Left cardiac atrium (tissue), 4 donors: ENCODE results near the gene KSR2. TPM values are rescaled to one million over a fixed set of nuclear protein-coding genes. Genes with fewer than 3 reads are reported as not detected.
"Not testable (repeated sequence)": the region's sequence is repeated elsewhere in the genome, so short reads cannot be mapped to it uniquely, and the experiment has no call there.

Source experiments
- ATAC-seq, 2 donors: fragments of 200-7000 bp; cut with Tn5 transposase; one replicate each; pipeline ENCODE4 v1.9.1; 2020; ENCODE audit warnings: mild to moderate bottlenecking in 2 of 2, moderate library complexity in 2 of 2
- DNase-seq: peaks from one replicate; pipeline ENCODE4 v3.0.0-alpha.2; 2020
- intact Hi-C, 2 donors: fragments of 100-400 bp; cut with DNase I; formaldehyde crosslinking; loops; one replicate each; pipeline versions ENCODE4 v1.14.1 to v1.15.1; 2022 to 2023
- total RNA-seq, 2 donors: library from RNA; stranded (reverse); fragmentation: NEBNext Ultra II Directional; extraction: Animal tissue kit (Norgen Biotek cat#: 25700); gene quantifications; one replicate each; pipeline ENCODE4 v1.2.1, GENCODE V29; 2021
- donor health status: DM: no; HTN: yes; CAD: no.
- donor health status: DM: no; HTN: yes; CAD: no; lungs with severe emphysema.
- donor health status: DM: yes; HTN: yes; CAD: no.
- donor health status: Dilated cardiomyopathy.

KSR2 gene
- total RNA-seq, 2 donors from 2014 or later = under 0.01 to 0.05 TPM

GRCh38 chr12:117792877-117793424 lies 175.8 kb downstream of the KSR2 start:
- ATAC-seq (no peak), DNase-seq (no peak)
- intact Hi-C loops = no loop called here

- no peak for ATAC-seq
- intact Hi-C loops = no loop called here
These were observed 176.3 kb downstream of the KSR2 start for GRCh38 chr12:117792471-117792870.

GRCh38 chr12:117790948-117791347 lies 177.8 kb downstream of the KSR2 start:
- DNase-seq = no peak
- no peak for ATAC-seq
- intact Hi-C loops = no loop called here

More at GRCh38 chr12:117792471-117792870, 176.3 kb downstream of the KSR2 start:
- DNase-seq = no peak

- no peak for ATAC-seq
- intact Hi-C loops = no loop called here
- DNase-seq = no peak
These were observed 178.6 kb downstream of the KSR2 start for GRCh38 chr12:117790198-117790597.

GRCh38 chr12:117789195-117789912 lies 179.4 kb downstream of the KSR2 start:
- intact Hi-C loops = no loop called here
- ATAC-seq (no peak), DNase-seq (no peak)

- intact Hi-C loops = no loop called here
- DNase-seq = no peak
- no peak for ATAC-seq
These were observed 190.1 kb downstream of the KSR2 start for GRCh38 chr12:117778656-117779055.

GRCh38 chr12:117774941-117775775 lies 193.6 kb downstream of the KSR2 start:
- ATAC-seq = no peak
- intact Hi-C loops = no loop called here
- no peak for DNase-seq

GRCh38 chr12:117768860-117769259 lies 199.9 kb downstream of the KSR2 start:
- intact Hi-C loops = no loop called here
- ATAC-seq (no peak), DNase-seq (no peak)

- DNase-seq (no peak), ATAC-seq (no peak)
- intact Hi-C loops = no loop called here
These were observed 202.8 kb downstream of the KSR2 start for GRCh38 chr12:117766008-117766407.

- DNase-seq = no peak
- no peak for ATAC-seq
- intact Hi-C loops = no loop called here
These were observed 206.6 kb downstream of the KSR2 start for GRCh38 chr12:117762143-117762542.

- intact Hi-C loops = no loop called here
- ATAC-seq (no peak), DNase-seq (no peak)
These were observed 207.2 kb downstream of the KSR2 start for GRCh38 chr12:117761528-117762100.

GRCh38 chr12:117760990-117761389 lies 207.8 kb downstream of the KSR2 start:
- no peak for ATAC-seq
- intact Hi-C loops = no loop called here
- no peak for DNase-seq

GRCh38 chr12:117750657-117751056 lies 218.1 kb downstream of the KSR2 start:
- intact Hi-C loops = no loop called here
- no peak for DNase-seq
- ATAC-seq = no peak

- DNase-seq = no peak
- intact Hi-C loops = no loop called here
- ATAC-seq = no peak
These were observed 219.4 kb downstream of the KSR2 start for GRCh38 chr12:117749431-117749830.

GRCh38 chr12:117746358-117746757 lies 222.4 kb downstream of the KSR2 start:
- ATAC-seq, DNase-seq, intact Hi-C loops: not testable (repeated sequence)

GRCh38 chr12:117744418-117744817 lies 224.4 kb downstream of the KSR2 start:
- DNase-seq (no peak), ATAC-seq (no peak)
- intact Hi-C loops = no loop called here

- no peak for DNase-seq
- intact Hi-C loops = no loop called here
- ATAC-seq = no peak
These were observed 225.0 kb downstream of the KSR2 start for GRCh38 chr12:117743761-117744160.

- intact Hi-C loops = no loop called here
- ATAC-seq = no peak
These were observed 226.1 kb downstream of the KSR2 start for GRCh38 chr12:117742721-117743120.

GRCh38 chr12:117738233-117738632 lies 230.6 kb downstream of the KSR2 start:
- no peak for DNase-seq
- no peak for ATAC-seq
- intact Hi-C loops = no loop called here

More at GRCh38 chr12:117742721-117743120, 226.1 kb downstream of the KSR2 start:
- DNase-seq = no peak

GRCh38 chr12:117733549-117733805 lies 235.3 kb downstream of the KSR2 start:
- no peak for DNase-seq
- no peak for ATAC-seq
- intact Hi-C loops = no loop called here
